RPMI8226 (cell line): ENCODE results near the gene C6orf136.
"Not testable (repeated sequence)": the region's sequence is repeated elsewhere in the genome, so short reads cannot be mapped to it uniquely, and the experiment has no call there.

Experiments used
- DNase-seq: peaks from one replicate; pipeline ENCODE4 v3.0.0-alpha.2; 2015

Gene C6orf136

GRCh38 chr6:30664994-30665767, 18.2 kb downstream of the C6orf136 start:
- DNase-seq, result no peak

GRCh38 chr6:30666300-30666699, 19.4 kb downstream of the C6orf136 start:
- not testable (repeated sequence) for DNase-seq

GRCh38 chr6:30670760-30671527, 24.0 kb downstream of the C6orf136 start:
- no peak for DNase-seq

- DNase-seq, result peak; percentile 99
Observed at GRCh38 chr6:30672445-30673253, 25.7 kb downstream of the C6orf136 start, which contains the start of gene DHX16. TSS of gene DHX16 (minus strand) at chr6:30673006. CDS start at chr6:30672841, 165 bp downstream.

GRCh38 chr6:30676660-30677285, 29.8 kb downstream of the C6orf136 start:
- no peak for DNase-seq

GRCh38 chr6:30678964-30679726, 32.2 kb downstream of the C6orf136 start:
- peak; percentile 85 for DNase-seq

GRCh38 chr6:30679765-30680535, 33.0 kb downstream of the C6orf136 start:
- DNase-seq, result no peak

GRCh38 chr6:30681766-30682142, 34.8 kb downstream of the C6orf136 start:
- DNase-seq, result no peak

GRCh38 chr6:30682143-30683117, 35.5 kb downstream of the C6orf136 start:
- peak; percentile 96 for DNase-seq

GRCh38 chr6:30683183-30683979, 36.4 kb downstream of the C6orf136 start:
- no peak for DNase-seq

GRCh38 chr6:30683980-30684338, 37.0 kb downstream of the C6orf136 start:
- DNase-seq, result no peak

GRCh38 chr6:30684386-30685156, 37.6 kb downstream of the C6orf136 start:
- DNase-seq, result peak; percentile 77

GRCh38 chr6:30685157-30686008, 38.5 kb downstream of the C6orf136 start:
- peak; percentile 60 for DNase-seq

GRCh38 chr6:30686009-30686907, 39.3 kb downstream of the C6orf136 start, which contains the start of gene PPP1R18:
TSS of gene PPP1R18 (minus strand) at chr6:30686645. CDS start at chr6:30686018, 627 bp downstream.
- DNase-seq, result peak; percentile 86

- DNase-seq, result peak; percentile 84
Observed at GRCh38 chr6:30686908-30687658, 40.1 kb downstream of the C6orf136 start.
